Dedifferentiated amniotic fluid mesenchymal stem cell (primary cell): ENCODE results near the gene SAMD4B.
A peak's percentile ranks its signal among the peaks of the same experiment; 100 is the strongest.
"Not testable (repeated sequence)": the region's sequence is repeated elsewhere in the genome, so short reads cannot be mapped to it uniquely, and the experiment has no call there.

Experiments
- DNase-seq: peaks from one replicate; pipeline ENCODE4 v3.0.0-alpha.2; 2016; ENCODE audit errors: extremely low spot score

The SAMD4B gene

DNA sequence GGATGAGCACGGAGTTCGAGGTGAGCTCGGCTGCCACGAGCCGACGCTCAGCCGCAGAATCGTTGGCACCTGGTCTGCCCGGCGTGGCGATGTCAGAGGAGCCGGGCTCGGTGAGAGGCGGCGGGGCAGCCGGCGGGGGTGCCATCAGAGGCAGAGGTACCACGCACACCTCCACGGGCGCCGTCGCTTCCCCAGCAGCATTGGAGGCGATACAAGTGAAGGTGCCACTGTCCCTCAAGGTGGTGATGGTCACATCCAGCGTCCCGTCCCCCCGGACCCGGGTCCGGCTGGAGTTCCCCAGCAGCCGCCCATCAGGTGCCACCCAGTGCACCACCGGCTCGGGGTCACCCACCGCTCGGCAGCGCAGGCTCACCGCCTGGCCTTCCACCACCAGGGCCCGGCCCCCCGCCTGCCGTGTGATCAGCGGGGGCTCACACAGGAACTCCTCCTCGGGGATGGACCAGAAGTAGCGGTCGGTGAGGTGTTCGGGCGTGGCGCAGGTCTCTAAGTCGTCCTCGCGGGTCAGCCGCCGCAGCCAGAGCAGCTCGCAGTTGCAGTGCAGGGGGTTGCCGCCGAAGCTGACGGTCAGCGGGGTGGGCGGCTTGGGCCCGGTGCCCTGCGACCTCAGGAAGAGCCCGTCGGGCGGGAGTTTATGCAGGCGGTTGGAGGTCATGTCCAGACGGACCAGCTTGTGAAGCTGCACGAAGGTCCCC is 28.0 kb upstream of the SAMD4B start:
- no peak for DNase-seq

DNA sequence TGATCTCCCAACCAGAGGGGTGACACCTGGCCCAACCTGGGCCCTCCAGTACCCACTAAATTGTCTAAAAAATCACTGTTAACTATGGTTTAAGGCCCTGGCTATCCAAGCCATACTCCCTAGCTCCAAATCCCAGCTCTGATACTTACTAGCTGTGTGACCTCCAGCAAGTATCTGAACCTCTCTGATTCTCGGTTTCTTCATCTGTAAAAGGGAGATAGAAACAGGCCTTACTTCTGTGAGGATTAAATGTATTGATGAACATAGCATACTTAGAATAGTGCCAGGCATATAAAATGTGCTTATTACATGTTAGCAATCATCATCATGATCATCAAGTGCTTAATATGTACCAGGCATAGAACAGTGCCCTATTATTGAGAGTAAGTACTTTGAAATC is 26.3 kb upstream of the SAMD4B start:
- DNase-seq = no peak

DNA sequence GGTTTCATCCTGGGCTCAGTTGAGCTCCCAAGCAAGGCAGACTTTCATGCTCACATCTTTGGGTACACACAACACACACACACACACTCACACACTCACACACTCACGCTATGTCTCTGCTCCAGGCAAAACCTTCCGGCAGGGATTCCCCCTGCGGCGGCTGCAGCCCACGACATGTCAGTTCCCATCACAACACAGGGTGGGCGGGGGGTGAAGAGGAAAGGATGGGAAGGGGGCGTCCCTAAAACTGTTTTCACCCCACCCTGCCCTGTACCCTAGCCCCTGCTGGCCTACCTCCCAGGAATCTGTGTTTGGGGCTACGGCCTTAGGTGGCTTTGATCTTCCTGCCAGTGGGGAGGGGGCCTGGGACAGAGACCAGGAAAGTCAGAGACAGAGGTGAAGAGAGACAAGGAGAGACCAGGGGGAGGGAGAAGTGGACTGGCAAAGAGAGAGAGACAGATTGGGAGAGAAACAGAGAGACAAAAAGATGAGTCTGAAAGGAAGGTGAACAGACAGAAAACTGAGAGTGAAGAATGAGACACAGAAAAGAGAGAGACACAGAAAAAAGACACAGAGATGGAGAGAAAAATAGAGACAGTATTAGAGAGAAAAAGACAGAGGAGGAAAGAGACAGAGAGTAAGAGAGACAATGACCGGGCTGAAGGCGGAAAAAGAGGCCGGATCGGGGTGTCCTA is 25.4 kb upstream of the SAMD4B start:
- DNase-seq = no peak

DNA sequence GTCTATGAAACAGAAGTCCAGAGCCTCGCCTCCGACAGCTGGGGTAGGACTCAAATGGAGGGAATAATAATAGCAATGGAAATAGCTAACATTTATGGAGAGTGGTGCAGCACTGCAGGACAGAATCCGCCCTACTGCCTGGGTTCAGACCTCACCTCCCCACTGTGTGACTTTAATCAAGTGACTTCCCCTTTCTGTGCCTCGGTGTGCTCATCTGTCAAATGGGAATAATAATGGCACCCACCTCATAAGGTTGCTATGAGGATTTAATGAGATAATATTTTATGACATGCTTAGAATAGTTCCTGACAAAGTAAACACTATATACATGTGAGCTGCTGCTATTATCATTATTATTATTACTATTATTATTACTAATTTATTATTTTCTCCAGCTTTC is 24.7 kb upstream of the SAMD4B start:
- DNase-seq = no peak

DNA sequence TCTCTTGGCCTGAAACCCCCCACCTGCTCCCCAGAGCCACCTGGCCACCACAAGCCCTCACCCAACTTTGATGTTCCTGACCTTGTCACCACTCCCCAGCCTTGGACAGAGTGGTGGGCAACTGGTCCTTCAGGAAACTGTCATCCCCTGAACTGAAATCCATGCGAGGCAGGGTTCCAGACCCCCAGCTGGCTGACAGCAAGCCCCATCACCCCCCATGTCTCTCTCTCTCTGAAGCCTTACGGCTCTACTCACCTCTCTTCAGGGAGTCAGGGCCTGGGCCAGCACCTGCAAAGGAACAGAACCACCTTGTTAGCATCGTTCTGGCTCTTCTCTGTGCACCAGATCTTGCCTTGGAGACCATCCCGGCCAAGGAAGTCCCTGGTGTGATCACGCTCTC is 24.1 kb upstream of the SAMD4B start:
- DNase-seq = no peak

DNA sequence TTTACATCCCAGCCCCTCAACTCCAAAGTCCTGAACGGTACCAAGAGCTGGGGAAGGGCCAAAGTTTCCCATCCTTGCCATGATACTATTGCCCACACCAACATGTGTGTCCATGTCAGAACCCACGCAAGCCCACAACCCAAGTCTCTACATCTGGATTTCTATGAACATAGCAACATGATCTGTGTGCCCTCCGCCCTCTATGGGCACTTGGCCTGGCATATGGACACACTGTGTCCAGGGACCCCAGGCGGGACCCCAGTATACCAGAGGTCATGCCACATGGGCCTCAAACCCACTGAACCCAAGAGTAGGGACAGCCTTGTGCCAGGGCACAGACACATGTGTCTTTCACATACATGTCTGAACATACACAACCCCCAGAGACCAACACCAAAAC is 23.5 kb upstream of the SAMD4B start:
- no peak for DNase-seq

DNA sequence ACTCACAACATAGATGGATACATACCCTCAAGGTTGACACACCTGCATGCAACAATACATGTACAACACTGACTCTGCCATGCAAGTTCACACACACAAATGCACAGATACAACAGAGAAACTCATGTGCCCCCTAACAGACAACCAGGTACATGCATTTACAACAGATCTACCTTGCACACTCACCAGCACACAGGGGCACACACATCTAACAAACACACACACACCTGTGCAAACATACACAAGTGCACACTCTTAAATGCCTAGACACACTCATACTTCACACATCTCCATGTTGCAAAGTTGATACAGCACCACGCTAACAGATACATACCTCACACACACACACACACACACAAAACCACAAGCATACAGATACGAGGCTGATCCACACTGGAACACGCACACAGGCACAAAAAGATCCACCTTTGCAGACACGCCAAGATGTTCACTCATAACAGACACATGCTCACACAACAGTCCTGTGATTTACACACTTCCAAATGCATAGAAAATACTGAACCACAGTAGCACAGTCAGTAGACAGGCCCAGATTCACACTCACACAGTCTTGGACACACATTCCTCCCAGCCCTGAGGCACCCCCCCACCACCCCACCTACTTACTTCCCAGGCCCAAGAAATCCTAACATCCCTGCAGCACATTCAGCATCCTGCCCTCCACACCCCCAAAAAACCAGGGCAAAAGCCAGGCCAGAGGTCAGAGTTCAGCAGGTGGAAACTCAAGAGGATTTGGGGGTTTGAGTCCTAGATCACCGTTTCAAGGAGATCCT is 22.9 kb upstream of the SAMD4B start:
- DNase-seq = no peak

DNA sequence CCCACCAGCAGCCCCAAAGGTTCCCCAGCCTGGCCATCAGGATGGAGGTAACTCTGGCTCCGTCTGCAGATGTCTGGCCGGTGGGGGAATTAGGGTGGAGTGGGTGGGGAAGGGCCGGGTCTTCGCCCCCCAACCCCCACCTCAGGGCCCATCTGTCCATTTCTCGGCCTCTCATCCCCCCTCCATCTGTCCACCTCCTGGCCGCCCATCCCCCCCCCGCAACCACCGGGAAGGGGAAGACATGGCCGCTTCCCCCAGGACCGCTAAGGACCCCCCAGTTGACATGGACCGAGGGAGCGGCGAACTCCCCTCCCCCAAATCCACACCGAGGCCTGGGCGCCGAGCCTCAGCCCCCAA is 22.4 kb upstream of the SAMD4B start:
- DNase-seq = no peak

DNA sequence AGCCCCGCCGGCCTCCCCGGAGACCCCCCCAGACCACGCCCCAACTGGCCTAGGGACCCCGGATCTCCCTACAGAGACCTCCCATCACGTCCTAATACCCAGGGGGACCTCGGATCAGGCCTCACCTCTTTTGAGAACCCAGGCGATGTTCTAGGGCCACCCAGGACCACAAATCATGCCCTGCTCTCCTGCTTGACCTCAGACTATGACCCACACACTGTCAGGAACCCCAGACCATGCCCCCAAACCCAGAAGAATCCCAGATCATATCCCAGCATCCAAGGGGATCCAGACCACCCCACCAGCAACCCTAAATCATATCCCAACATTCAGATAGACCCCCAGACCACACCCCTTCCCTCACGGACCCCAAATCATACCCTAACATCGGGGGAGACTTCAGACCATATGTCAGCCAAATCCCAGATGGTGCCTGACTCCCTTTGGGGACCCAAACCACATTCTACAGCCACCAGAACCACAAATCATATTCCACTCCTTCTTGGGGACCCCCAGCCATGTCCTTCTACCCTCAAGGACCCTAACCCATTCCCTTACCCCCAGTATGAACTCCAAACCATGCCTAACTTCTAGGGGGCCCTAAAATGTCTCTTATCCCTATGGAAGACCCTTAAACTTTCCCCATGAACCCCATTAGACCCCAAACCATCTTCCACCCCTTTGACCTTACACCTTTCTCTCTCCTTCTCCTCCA is 20.9 kb upstream of the SAMD4B start:
- no peak for DNase-seq

DNA sequence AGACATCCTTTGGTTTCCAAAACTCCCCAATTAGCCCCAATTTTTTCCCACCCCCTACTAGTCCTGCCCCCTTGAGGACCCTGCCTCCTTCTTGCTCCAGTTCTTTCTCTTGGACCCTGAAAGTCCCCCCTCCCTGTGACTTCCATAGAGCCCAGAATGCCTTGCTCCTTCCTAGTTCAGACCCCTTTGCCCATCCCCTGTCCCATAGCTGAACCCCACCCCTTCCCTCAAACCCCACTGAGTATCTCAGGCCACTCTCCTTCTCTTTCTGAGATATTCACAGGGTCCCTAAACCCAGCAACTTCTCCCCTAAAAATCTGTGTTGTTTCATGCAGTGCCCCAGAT is 20.4 kb upstream of the SAMD4B start:
- no peak for DNase-seq

DNA sequence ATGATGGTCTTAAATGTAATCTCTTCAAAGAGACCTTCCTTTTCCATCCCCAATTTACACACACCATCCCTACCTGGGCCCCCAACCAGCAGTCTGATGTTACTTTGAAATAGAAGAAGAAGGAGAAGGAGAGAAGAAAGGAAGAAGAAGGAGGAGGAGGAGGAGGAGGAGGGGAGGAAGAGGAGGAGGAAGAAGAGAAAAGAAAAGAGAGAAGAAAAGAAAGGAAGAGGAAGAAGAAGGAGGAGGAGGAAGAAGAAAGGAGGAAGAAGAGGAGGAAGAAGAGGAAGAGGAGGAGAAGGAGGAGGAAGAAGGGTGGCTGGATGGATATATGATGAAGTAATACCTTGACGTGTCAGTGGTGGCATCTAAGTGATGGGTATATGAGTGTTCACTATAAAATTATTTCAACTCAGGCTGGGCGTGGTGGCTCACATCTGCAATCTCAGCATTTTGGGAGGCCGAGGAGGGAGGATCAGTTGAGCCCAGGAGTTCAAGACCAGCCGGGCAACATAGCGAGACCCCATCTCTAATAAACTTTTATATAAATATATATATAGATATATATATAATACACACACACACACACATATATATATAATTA is 17.9 kb upstream of the SAMD4B start:
- no peak for DNase-seq

DNA sequence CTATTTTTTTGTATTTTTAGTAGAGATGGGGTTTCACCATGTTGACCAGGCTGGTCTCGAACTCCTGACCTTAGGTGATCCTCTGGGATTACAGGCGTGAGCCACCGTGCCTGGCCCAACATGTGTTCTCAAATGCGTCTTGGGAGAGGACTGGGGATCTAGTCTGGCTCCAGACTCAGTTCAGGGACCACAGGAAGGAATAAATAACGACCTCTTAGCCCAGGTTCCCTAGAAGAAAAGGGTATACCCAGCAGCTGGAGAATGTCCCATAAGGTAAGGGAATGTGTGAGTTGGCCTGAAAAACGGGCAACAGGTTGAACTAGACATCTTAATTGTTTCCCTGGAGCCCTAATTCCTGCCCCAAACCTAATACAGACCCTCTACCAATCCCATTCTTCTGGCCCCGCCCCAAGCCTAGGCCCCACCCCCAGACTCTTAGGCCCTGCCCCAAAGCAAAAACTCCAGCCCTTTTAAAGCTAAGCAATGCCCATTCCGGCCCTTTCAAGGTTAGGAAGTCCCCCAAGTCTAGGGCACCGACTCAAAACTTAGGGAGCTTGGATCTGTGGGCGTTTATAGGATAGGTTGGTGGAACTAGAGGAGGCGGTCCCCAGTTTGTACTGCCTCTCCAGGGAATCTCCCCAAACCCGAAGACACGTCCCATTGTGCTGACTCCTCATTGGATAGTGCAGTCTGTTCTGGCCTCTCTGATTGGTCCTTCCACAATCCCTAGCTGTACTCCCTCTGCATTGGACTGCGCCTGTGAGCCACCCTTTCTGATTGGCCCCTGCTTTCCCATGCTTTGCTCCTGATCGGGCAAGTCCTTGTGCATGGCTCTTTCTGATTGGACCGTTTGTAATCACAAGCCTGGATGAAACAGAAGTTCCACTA is 16.2 kb upstream of the SAMD4B start:
- no peak for DNase-seq

DNA sequence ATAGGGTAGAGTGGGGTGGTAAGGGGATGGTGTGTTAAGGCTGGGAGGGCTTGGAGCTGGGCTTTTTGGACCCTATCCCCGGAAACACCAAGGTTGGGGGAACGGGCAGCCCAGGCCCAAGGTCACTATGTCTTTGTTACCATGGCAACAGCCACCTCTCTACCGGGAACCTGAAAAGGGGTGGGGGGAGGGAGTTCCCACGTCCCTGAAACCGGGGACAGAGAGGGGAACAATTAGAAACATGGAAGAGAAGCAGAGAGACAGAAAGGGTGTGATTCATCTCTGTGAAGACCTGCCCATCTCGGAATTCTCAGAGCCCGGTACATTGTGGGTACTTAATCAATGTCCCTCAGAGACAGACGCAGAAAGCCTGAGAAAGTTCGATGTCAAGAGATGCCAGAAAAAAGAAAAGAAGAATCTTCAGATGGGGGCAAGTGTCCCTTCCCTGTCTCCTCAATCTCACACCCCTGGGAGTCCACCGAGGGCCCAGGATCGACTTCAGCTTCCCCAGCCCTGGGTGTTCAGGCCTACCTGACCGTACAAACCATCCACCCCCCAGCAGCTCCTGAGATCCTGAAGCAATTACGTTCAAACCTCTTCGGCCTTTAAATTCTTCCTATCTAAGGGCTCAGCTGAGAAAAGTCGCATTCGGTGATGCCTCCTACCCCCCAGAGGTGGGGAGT is 14.7 kb upstream of the SAMD4B start:
- no peak for DNase-seq

DNA sequence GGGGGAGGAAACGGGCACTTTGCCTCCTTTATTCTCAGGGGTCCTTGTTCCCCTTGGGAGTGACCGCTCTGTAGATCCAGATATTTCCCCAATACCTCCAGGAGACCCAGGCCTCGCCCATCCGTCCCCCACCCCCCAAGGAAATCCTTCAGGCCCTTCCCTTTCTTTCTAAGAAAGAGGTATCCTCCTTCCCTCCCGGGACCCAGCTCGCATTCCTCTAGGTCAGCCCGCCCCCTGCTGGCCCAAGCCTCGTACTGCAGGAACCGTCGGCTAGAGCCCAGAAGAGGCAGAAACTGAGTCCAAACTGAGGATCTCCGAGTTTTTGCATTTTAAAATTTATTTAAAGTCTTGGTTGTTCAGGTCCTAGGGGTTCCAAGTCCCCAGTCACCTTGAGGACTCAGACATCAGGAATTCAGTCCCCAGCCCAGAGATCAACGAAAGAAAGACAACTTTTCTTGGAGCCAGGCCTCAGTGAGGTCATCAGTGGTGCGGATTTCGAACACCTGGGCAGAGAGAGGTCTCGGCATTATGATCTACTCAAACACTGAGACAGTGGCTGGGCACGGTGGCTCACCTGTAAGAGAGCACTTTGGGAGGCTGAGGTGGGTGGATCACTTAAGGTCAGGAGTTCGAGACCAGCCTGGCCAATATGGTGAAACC is 14.0 kb upstream of the SAMD4B start:
- DNase-seq = peak; percentile 79

DNA sequence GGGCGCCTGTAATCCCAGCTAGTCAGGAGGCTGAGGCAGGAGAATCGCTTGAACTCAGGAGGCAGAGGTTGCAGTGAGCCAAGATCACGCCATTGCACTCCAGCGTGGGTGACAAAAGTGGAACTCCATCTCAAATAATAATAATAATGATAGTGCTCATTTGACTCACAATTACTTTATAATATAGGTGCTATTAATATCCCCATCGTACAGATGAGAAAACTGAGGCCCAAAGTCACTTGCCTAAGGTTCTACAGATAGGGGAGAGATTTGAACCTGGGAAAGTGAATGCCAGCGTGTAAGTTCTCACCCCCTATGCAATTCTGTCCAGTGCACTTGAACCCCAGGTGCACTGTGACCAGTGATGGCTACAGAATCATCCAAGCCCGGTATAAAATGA is 12.3 kb upstream of the SAMD4B start:
- DNase-seq = no peak

DNA sequence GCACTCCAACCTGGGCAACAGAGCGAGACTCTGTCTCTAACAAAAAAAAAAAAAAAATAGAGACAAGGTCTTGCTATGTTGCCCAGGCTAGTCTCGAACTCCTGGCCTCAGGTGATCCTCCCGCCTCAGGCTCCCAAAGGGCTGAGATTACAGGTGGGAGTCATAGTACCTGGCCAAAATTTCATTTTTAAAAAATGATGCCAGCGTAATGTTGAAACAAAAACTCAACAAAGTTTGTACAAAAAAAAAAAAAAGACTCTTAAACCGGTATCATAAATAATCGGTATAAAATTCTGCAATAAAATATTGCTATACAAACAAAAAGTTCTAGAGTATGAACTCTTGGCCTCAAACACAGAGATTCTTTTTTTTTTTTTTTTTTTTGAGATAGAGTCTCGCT is 9.9 kb upstream of the SAMD4B start:
- DNase-seq = no peak

DNA sequence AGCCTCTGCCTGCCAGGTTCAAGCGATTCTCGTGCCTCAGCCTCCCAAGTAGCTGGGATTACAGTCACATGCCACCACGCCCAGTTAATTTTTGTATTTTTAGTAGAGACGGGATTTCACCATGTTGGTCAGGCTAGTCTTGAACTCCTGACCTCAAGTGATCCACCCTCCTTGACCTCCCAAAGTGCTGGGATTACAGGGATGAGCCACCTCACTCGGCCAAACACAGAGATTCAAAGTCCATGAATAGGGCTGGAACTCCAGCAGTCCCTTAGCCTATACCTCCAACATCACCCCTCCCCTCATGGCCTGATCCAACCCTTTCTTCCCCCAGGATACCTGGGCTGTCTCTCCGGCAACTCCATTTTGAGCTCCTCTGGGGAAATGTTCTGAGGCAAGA is 9.5 kb upstream of the SAMD4B start:
- DNase-seq = not testable (repeated sequence)

DNA sequence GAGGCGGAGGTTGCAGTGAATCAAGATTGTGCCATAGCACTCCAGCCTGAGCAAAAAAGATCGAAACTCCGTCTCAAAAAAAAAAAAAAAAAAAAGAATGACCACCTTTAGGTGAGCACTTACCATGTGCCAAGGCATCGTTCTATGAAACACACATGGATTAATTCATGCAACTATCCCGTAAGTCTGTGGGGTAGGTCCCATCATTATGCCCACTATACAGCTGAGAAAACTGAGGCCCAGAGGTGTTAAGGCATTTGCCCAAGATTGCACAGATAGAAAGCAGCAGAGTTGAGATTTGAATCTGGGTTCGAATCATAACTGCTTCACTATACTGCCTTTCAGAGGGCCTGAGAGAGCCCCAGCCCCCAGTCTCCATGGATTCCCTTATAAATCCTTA is 8.7 kb upstream of the SAMD4B start:
- no peak for DNase-seq

DNA sequence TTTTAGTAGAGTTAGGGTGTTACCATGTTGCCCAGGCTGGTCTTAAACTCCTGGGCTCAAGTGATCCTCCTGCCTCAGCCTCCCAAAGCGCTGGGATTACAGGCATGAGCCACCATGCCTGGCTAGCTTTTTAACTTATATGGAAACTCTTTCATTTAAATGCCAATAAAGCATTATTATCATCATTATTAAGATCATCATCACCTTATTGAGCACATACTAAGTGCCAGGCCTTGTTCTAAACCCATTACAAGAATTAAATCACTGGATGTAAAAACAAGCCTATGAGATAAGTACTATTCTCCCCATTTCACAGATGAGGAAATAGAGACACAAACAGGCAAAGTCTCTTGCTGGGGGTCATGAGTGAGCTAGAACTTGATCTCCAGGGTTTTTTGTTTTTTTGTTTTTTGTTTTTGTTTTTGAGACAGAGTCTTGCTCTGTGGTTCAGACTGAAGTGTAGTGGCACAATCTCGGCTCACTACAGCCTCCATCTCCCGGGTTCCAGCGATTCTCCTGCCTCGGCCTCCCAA is 7.7 kb upstream of the SAMD4B start:
- DNase-seq = no peak

DNA sequence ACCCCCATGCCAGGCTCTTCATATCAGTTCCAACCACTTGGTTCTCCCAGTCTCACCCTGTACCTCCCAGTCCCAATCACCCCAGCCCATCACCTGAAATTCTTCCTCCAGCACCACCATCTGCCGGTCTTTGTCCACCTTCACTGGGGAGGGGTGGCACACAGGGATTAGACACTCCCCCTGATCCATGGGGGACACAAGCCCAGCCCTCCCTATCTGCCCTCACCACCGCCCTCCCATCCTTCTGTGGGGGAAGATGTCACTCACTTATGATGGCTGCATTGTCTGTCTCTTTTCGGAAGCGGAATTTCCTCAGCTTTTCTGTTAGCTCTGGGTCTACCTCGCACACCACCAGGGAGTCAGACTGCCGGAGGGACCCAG is 7.1 kb upstream of the SAMD4B start:
- DNase-seq = no peak
